ENCODE results near the gene GDAP1L1. TPM values are rescaled to one million over a fixed set of nuclear protein-coding genes. Genes with fewer than 3 reads are reported as not detected.
"Not testable (repeated sequence)": the region's sequence is repeated elsewhere in the genome, so short reads cannot be mapped to it uniquely, and the experiment has no call there.

GDAP1L1 gene
- total RNA-seq, 1 donor from 2014 or later, result not detected

DNA sequence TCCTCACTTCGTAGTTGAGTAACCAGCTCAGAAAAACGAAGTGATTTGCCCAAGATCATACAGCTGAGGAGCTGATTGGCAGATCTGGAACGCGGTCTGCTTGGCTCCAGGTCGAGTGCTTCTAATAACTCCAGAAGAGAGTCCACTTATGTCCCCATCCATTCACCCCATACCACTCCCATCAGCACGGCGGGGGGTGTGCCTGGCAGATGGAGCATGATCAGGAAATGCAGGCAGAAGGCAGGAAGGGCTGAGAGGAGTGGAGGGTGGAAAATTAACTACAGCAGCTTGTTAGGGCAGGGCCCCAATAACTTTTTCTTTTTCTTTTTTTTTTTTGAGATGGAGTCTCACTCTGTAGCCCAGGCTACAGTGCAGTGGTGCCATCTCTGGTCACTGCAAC, 48.9 kb downstream of the GDAP1L1 start:
- Histone ChIP-seq H3K4me1 (ENCODE audit: control insufficient read depth in 3 of 3, insufficient read depth in 3 of 3, low read length in 3 of 3) (no peaks in the 10 kb centered on the region), H3K27ac (ENCODE audit: low read depth, low read length) (no peak overlapping the region), H3K4me3 (ENCODE audit: low read length in 3 of 3) (no peak overlapping the region), H3K36me3 (ENCODE audit: control insufficient read depth in 3 of 3, insufficient read depth in 3 of 3, low read length in 3 of 3) (no peaks in the 10 kb centered on the region), H3K9ac (ENCODE audit: low read depth in 1 of 3, low read length in 3 of 3) (no peak overlapping the region), H3K9me3 (ENCODE audit: control insufficient read depth in 3 of 3, low read length in 3 of 3) (no peaks in the 10 kb centered on the region), H3K27me3 (ENCODE audit: control insufficient read depth in 3 of 3, insufficient read depth in 3 of 3, low read length in 3 of 3) (no peaks in the 10 kb centered on the region)

DNA sequence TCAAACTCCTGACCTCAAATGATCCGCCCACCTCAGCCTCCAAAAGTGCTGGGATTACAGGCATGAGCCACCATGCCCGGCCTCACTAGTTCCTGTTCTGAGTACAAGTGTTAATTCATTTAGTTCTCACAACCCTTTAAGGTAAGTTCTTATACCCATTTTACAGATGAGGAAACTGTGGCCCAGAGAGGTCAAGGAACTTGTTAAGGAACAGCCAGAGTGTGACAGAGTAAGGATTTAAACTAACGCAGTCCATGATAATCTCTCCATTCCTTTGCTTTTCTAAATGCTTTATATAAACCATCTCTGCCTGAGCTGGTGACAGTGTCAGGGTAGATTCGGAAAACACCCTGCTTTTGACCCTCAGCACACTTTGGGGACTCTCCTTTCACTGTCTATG, 50.6 kb downstream of the GDAP1L1 start:
- Histone ChIP-seq H3K4me1 (ENCODE audit: control insufficient read depth in 3 of 3, insufficient read depth in 3 of 3, low read length in 3 of 3) (no peaks in the 10 kb centered on the region), H3K9me3 (ENCODE audit: control insufficient read depth in 3 of 3, low read length in 3 of 3) (no peaks in the 10 kb centered on the region), H3K27ac (ENCODE audit: low read depth, low read length) (no peak overlapping the region), H3K36me3 (ENCODE audit: control insufficient read depth in 3 of 3, insufficient read depth in 3 of 3, low read length in 3 of 3) (no peaks in the 10 kb centered on the region), H3K9ac (ENCODE audit: low read depth in 1 of 3, low read length in 3 of 3) (no peak overlapping the region), H3K27me3 (ENCODE audit: control insufficient read depth in 3 of 3, insufficient read depth in 3 of 3, low read length in 3 of 3) (no peaks in the 10 kb centered on the region), H3K4me3 (ENCODE audit: low read length in 3 of 3) (no peak overlapping the region)

DNA sequence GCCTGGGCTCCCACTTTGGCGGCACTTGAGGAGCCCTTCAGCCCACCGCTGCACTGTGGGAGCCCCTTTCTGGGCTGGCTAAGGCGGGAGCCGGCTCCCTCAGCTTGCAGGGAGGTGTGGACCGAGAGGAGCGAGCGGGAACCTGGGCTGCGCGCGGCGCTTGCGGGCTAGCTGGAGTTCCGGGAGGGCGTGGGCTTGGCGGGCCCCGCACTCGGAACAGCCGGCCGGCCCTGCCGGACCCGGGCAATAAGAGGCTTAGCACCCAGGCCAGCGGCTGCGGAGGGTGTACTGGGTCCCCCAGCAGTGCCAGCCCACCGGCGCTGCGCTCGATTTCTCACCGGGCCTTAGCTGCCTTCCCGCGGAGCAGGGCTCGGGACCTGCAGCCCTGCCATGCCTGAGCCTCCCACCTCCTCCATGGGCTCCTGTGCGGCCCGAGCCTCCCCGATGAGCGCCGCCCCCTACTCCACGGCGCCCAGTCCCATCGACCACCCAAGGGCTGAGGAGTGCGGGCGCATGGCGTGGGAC, 52.0 kb downstream of the GDAP1L1 start:
- H3K36me3 ChIP-seq (ENCODE audit: control insufficient read depth in 3 of 3, insufficient read depth in 3 of 3, low read length in 3 of 3); H3K9ac ChIP-seq (ENCODE audit: low read depth in 1 of 3, low read length in 3 of 3); H3K4me3 ChIP-seq (ENCODE audit: low read length in 3 of 3); H3K27ac ChIP-seq (ENCODE audit: low read depth, low read length); H3K4me1 ChIP-seq (ENCODE audit: control insufficient read depth in 3 of 3, insufficient read depth in 3 of 3, low read length in 3 of 3); H3K27me3 ChIP-seq (ENCODE audit: control insufficient read depth in 3 of 3, insufficient read depth in 3 of 3, low read length in 3 of 3); H3K9me3 ChIP-seq (ENCODE audit: control insufficient read depth in 3 of 3, low read length in 3 of 3): not testable (repeated sequence)

GRCh38 chr20:44301285-44301684, 54.2 kb downstream of the GDAP1L1 start:
- no peak overlapping the region for H3K27ac ChIP-seq (ENCODE audit: low read depth, low read length)
- H3K4me3 ChIP-seq (ENCODE audit: low read length in 3 of 3), result no peak overlapping the region
- no peaks in the 10 kb centered on the region for H3K27me3 ChIP-seq (ENCODE audit: control insufficient read depth in 3 of 3, insufficient read depth in 3 of 3, low read length in 3 of 3)
- H3K9ac ChIP-seq (ENCODE audit: low read depth in 1 of 3, low read length in 3 of 3), result no peak overlapping the region
- no peaks in the 10 kb centered on the region for H3K9me3 ChIP-seq (ENCODE audit: control insufficient read depth in 3 of 3, low read length in 3 of 3)
- H3K36me3 ChIP-seq (ENCODE audit: control insufficient read depth in 3 of 3, insufficient read depth in 3 of 3, low read length in 3 of 3), result peaks cover 3 to 9% (median 8%) of the 10 kb centered on the region in 3 donors
- H3K4me1 ChIP-seq (ENCODE audit: control insufficient read depth in 3 of 3, insufficient read depth in 3 of 3, low read length in 3 of 3), result no peaks in the 10 kb centered on the region

- Histone ChIP-seq H3K4me1 (ENCODE audit: control insufficient read depth in 3 of 3, insufficient read depth in 3 of 3, low read length in 3 of 3) (no peaks in the 10 kb centered on the region), H3K36me3 (ENCODE audit: control insufficient read depth in 3 of 3, insufficient read depth in 3 of 3, low read length in 3 of 3) (peaks cover 7 to 14% (median 12%) of the 10 kb centered on the region in 3 donors), H3K27me3 (ENCODE audit: control insufficient read depth in 3 of 3, insufficient read depth in 3 of 3, low read length in 3 of 3) (no peaks in the 10 kb centered on the region), H3K4me3 (ENCODE audit: low read length in 3 of 3) (no peak overlapping the region), H3K27ac (ENCODE audit: low read depth, low read length) (no peak overlapping the region), H3K9me3 (ENCODE audit: control insufficient read depth in 3 of 3, low read length in 3 of 3) (no peaks in the 10 kb centered on the region), H3K9ac (ENCODE audit: low read depth in 1 of 3, low read length in 3 of 3) (no peak overlapping the region)
Measured at GRCh38 chr20:44302026-44302669, 55.0 kb downstream of the GDAP1L1 start.

DNA sequence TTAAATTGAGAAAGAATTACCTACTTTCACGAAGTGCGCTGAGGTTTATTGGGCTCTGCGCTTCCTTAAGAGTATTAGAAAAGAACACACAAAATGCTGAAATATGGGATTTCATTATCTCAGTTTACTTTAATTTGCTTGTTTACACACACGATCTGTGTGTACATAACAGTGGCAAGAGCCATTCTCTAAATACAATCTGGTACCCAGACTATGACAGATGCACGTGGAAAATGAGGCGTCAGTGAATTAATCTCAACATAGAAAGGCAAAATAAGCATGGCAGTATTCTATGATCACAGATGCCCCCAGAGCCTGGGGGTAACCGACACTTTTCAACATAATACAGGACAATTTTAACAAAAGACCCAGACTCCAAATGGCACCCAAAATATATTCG, 55.6 kb downstream of the GDAP1L1 start:
- no peak overlapping the region for H3K27ac ChIP-seq (ENCODE audit: low read depth, low read length)
- no peaks in the 10 kb centered on the region for H3K4me1 ChIP-seq (ENCODE audit: control insufficient read depth in 3 of 3, insufficient read depth in 3 of 3, low read length in 3 of 3)
- peaks cover 7 to 14% (median 12%) of the 10 kb centered on the region in 3 donors for H3K36me3 ChIP-seq (ENCODE audit: control insufficient read depth in 3 of 3, insufficient read depth in 3 of 3, low read length in 3 of 3)
- no peak overlapping the region for H3K4me3 ChIP-seq (ENCODE audit: low read length in 3 of 3)
- H3K9ac ChIP-seq (ENCODE audit: low read depth in 1 of 3, low read length in 3 of 3), result no peak overlapping the region
- no peaks in the 10 kb centered on the region for H3K9me3 ChIP-seq (ENCODE audit: control insufficient read depth in 3 of 3, low read length in 3 of 3)
- H3K27me3 ChIP-seq (ENCODE audit: control insufficient read depth in 3 of 3, insufficient read depth in 3 of 3, low read length in 3 of 3), result no peaks in the 10 kb centered on the region

- peaks cover 7 to 14% (median 12%) of the 10 kb centered on the region in 3 donors for H3K36me3 ChIP-seq (ENCODE audit: control insufficient read depth in 3 of 3, insufficient read depth in 3 of 3, low read length in 3 of 3)
- no peaks in the 10 kb centered on the region for H3K9me3 ChIP-seq (ENCODE audit: control insufficient read depth in 3 of 3, low read length in 3 of 3)
- no peak overlapping the region for H3K9ac ChIP-seq (ENCODE audit: low read depth in 1 of 3, low read length in 3 of 3)
- no peak overlapping the region for H3K27ac ChIP-seq (ENCODE audit: low read depth, low read length)
- no peaks in the 10 kb centered on the region for H3K27me3 ChIP-seq (ENCODE audit: control insufficient read depth in 3 of 3, insufficient read depth in 3 of 3, low read length in 3 of 3)
- H3K4me3 ChIP-seq (ENCODE audit: low read length in 3 of 3), result no peak overlapping the region
- peaks cover 1 to 2% (median 2%) of the 10 kb centered on the region in 3 donors for H3K4me1 ChIP-seq (ENCODE audit: control insufficient read depth in 3 of 3, insufficient read depth in 3 of 3, low read length in 3 of 3)
Measured at GRCh38 chr20:44304383-44304782, 57.3 kb downstream of the GDAP1L1 start.

GRCh38 chr20:44306927-44307326, 59.8 kb downstream of the GDAP1L1 start:
- Histone ChIP-seq H3K27ac (ENCODE audit: low read depth, low read length) (no peak overlapping the region), H3K4me3 (ENCODE audit: low read length in 3 of 3) (no peak overlapping the region), H3K27me3 (ENCODE audit: control insufficient read depth in 3 of 3, insufficient read depth in 3 of 3, low read length in 3 of 3) (no peaks in the 10 kb centered on the region), H3K36me3 (ENCODE audit: control insufficient read depth in 3 of 3, insufficient read depth in 3 of 3, low read length in 3 of 3) (peaks cover 11 to 14% (median 12%) of the 10 kb centered on the region in 3 donors), H3K9me3 (ENCODE audit: control insufficient read depth in 3 of 3, low read length in 3 of 3) (no peaks in the 10 kb centered on the region), H3K4me1 (ENCODE audit: control insufficient read depth in 3 of 3, insufficient read depth in 3 of 3, low read length in 3 of 3) (peaks cover 16 to 19% (median 16%) of the 10 kb centered on the region in 3 donors), H3K9ac (ENCODE audit: low read depth in 1 of 3, low read length in 3 of 3) (no peak overlapping the region)

- Histone ChIP-seq H3K27me3 (ENCODE audit: control insufficient read depth in 3 of 3, insufficient read depth in 3 of 3, low read length in 3 of 3) (no peaks in the 10 kb centered on the region), H3K4me3 (ENCODE audit: low read length in 3 of 3) (peak overlapping the region; percentile 91 to 100 (median 97)), H3K36me3 (ENCODE audit: control insufficient read depth in 3 of 3, insufficient read depth in 3 of 3, low read length in 3 of 3) (peaks cover 8 to 9% (median 8%) of the 10 kb centered on the region in 3 donors), H3K9ac (ENCODE audit: low read depth in 1 of 3, low read length in 3 of 3) (peak overlapping the region; percentile 82 to 96 (median 86)), H3K9me3 (ENCODE audit: control insufficient read depth in 3 of 3, low read length in 3 of 3) (no peaks in the 10 kb centered on the region), H3K27ac (ENCODE audit: low read depth, low read length) (peak overlapping the region; percentile 73), H3K4me1 (ENCODE audit: control insufficient read depth in 3 of 3, insufficient read depth in 3 of 3, low read length in 3 of 3) (peaks cover 16 to 19% (median 16%) of the 10 kb centered on the region in 3 donors)
Measured at GRCh38 chr20:44309763-44310663, 62.9 kb downstream of the GDAP1L1 start.
